T-helper 9 cell (primary cell): ENCODE results near the gene DNASE1L3.

Source experiments
- DNase-seq: peaks from one replicate; pipeline ENCODE4 v3.0.0-alpha.2; 2020

Gene DNASE1L3

GRCh38 chr3:58157700-58158099, 53.1 kb downstream of the DNASE1L3 start:
- DNase-seq = no peak

GRCh38 chr3:58155838-58156237, 54.9 kb downstream of the DNASE1L3 start:
- no peak for DNase-seq

- DNase-seq = no peak
Observed at GRCh38 chr3:58154626-58155449, 55.9 kb downstream of the DNASE1L3 start.

GRCh38 chr3:58153371-58153770, 57.4 kb downstream of the DNASE1L3 start:
- no peak for DNase-seq

GRCh38 chr3:58152225-58153015, 58.4 kb downstream of the DNASE1L3 start:
- no peak for DNase-seq

GRCh38 chr3:58151637-58152036, 59.1 kb downstream of the DNASE1L3 start:
- no peak for DNase-seq

- DNase-seq = no peak
Observed at GRCh38 chr3:58150810-58151199, 60.0 kb downstream of the DNASE1L3 start.

GRCh38 chr3:58150130-58150809, 60.5 kb downstream of the DNASE1L3 start:
- DNase-seq = no peak

GRCh38 chr3:58148049-58148448, 62.7 kb downstream of the DNASE1L3 start:
- no peak for DNase-seq

GRCh38 chr3:58144478-58145325, 66.1 kb downstream of the DNASE1L3 start:
- DNase-seq = no peak

- DNase-seq = no peak
Observed at GRCh38 chr3:58143417-58144055, 67.2 kb downstream of the DNASE1L3 start.
